Endometrial microvascular endothelial cells (primary cell): ENCODE measurements around the gene NSRP1. TPM values are rescaled to one million over a fixed set of nuclear protein-coding genes. Genes with fewer than 3 reads are reported as not detected.
"Not testable (repeated sequence)": the region's sequence is repeated elsewhere in the genome, so short reads cannot be mapped to it uniquely, and the experiment has no call there.

Experiments used
- in situ Hi-C: cut with HindIII; loops from 2 replicates; pipeline ENCODE4 v1.10.0; 2017; ENCODE audit warnings: low sequenced_read_pairs, low pct_unique_long_range_greater_than_20kb; ENCODE audit errors: inconsistent ontology term
- total RNA-seq: library from RNA; depleted of rRNA; stranded (reverse); fragments of >200 nt; gene quantifications from one replicate; pipeline ENCODE4 v1.2.3, GENCODE V29; 2015; ENCODE audit errors: inconsistent ontology term

NSRP1 gene
- total RNA-seq, 1 donor from 2014 or later, result 4.3 TPM

DNA sequence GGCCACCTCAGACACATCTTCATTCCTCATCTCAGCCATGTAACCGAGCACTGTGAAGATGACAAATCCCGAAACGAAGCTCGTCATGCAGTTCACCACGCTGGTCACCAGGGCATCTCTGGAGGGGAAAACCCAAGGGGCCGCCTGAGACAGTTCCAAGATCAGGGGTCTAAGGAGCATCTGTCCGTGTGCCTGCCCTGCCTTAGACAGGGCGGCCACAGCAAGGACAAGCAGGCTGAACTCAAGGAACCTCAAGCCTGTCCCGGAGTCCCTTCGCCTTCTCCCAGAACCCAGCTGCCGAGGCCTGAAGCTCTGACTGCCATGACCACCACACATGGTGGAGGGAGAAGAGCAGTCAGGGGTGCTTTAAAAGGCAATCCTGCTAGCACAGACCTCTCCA, 96.1 kb downstream of the NSRP1 start:
- in situ Hi-C loops, result no loop called here

DNA sequence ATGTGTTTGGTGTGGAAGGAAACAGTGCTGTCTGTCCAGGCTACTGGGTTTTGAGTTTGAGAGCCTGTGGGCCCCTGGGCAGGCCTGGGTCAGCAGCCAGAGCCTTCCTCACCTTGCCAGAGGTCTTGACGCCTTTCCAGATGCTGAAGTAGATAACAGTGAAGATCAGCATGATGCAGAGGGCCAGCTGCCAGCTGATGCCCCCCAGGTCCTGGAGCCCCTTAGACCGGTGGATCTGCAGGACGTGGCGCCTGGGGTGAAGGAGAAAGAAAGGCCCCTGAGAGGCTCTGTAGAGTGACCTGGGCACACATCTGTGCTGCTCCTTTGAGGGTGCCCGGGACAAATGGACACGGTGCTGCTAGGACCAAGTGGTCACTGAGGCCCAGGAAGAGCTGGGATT, 100.4 kb downstream of the NSRP1 start:
- in situ Hi-C loops, result no loop called here

DNA sequence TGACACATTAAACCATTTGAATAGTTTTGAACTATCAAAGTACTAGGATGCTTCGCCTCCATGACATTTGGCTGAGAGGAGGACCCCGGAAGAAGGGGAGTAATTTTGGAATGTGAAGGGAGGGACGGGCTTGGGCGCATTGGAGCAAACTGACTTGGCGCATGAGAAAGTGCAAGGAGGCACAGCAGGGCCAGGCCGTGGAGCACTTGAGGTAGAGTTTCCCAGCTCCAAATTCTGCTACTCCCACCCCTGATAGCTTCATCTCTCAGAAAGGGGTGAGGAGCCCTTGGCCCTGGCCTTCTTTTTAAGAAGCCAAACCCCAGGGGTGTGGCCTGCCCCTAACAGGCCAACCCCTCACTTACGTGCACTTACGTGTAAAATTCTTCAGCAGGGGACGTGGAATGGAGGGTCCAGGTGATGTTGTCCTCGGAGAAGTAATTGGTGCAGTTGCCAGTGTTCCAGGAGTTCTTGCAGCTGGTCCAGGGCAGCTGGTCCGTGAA, 101.2 kb downstream of the NSRP1 start:
- in situ Hi-C loops, result no loop called here

DNA sequence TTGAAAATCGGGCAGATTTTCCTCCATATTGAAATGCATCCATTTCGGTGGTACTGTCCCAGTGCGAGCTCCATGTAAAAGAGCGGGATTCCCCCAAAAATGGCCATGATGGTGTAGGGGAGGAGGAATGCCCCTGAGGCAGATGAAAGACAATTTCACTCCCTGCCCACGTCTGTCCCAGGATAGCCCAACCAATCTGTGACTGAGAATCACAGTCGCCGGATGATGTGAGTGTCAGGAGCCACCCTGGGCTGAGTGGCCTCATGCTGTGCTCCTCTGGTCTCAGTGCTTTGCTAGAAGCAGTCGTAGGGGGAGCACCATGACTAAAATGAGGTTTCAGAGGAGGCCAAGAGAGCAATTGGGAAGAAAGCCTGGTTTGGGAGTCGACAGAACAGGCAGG, 102.2 kb downstream of the NSRP1 start:
- in situ Hi-C loops, result no loop called here

DNA sequence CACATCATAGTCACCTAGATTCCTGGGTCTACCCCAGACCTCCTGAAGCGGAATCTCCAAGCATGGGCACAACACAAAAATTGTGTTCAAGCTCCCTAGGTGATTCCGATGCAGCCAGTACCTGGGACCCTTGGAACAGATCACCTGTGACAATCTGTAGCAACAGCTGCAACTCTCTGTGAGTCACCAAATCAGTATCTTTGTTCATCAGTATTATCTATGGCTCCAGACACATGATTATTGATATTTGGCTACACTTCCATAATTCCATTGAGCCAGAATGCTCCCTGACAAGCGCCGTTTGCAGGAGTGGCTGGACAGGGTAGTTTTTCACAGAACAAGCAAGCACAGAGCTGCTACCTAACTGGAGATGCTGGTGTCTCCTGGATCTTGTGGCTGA, 102.7 kb downstream of the NSRP1 start:
- in situ Hi-C loops, result no loop called here

DNA sequence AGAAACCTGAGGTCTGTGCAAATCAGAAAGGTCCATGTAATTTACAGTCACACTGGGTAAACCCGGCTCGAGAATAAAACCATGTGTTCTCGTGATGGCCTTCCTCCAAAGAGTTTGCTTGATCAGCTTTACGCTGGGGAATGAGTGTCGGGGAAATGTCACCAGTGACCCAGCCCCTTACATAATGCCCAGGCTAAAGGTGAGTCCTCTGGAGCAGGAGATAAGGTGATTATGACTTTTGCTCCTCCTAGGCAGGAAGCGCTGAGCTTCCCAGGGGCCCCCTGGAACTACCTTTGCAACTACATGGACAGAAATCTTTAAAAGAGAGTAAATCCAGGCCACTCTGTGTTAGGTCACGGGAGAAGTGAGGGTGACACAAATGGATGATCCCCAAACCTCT, 103.2 kb downstream of the NSRP1 start:
- in situ Hi-C loops, result no loop called here

DNA sequence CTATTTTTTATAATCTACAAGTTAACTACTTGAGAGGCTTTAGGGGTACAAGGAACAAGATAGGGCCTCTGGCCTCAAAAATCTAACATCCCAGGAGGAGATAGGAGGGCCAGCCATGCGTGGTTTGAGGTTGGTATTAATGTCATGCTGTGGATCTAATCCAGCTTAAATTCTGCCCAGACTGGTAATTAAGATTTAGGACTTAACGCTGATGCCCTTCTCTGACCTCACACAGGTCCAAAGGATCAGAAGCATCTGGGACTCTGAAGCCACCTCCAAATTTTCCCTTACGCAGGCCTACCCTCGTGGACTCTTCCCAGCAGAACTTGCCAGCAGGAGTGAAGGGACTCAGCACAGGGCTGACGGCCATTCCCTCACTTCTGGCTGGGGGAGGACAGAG, 103.8 kb downstream of the NSRP1 start:
- in situ Hi-C loops, result no loop called here

DNA sequence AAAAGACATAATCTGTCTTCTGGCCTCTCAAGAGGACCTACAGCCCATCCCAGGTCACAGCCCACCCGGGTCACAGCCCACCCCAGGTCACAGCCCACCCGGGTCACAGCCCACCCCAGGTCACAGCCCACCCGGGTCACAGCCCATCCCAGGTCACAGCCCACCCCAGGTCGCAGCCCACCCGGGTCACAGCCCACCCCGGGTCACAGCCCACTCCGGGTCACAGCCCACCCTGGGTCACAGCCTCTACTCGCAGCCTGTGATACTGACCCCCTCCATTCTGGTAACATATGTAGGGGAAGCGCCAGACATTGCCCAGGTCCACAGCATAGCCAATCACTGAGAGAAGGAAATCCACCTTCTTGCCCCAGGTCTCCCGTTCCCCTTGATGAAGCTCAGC, 104.7 kb downstream of the NSRP1 start:
- in situ Hi-C loops, result no loop called here

DNA sequence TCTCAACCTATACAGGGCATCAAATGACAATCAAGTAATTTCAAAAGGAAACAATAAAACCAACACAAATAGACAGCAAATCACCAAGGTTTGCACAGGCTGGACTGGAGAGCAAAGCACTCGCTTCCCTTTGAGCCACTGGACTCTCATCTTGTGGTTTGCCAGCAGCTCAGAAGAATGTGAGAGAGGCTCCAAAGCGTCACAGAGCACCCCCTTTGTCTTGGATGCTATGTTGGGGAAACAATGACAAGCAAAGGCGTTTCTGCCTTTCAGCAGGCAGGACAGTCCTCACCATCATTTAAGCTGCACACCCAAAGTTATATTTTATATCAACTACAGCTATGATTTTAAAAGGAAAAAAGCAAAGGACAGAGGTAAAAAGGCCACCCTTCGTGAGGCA, 105.6 kb downstream of the NSRP1 start:
- in situ Hi-C loops, result no loop called here

DNA sequence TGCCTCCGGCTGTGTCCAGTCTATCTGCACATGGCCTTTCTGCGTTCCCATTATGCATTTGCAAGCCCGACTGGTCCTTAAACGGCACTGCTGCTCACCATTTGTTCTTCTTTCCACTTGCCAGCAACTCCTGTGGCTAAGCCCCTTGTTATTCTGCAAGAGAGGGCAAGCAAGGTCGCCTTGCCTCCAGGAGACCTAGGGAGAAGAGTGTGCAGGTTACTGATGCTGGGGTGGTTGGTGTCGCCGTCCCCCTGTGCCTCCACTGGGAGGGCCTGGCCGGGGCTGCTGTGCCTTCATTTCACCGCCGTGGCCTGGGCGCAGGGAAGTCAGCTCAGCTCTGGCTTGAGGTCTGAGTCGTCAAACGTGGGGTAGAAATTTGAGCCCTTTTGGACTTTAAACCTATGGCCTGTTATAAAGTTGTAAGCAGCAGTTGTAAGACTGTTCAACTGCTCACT, 106.1 kb downstream of the NSRP1 start:
- in situ Hi-C loops, result no loop called here

DNA sequence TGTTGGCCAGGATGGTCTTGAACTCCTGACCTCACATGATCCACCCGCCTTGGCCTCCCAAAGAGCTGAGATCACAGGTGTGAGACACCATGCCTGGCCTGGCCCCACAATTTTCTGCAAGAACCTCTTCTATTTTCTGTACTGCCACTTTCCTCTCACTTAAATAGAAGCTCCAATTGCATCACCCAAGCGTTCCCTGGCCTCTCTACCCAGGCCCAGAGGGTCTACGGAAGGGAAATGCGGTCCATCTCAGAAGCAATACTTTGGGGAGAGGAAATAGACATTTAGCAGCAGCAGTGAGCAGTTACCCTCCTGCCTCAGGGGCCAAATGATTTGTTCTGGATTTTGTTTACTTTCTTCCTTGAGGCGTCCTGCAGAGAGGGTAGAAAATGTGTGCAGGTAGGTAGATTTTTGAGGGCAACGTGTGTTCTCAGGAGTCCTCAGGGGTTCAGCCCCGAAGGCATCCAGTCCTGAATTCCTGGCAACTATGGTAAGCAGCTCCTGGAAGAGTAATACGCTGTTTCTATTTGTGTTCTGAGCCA, 107.9 kb downstream of the NSRP1 start:
- in situ Hi-C loops, result no loop called here

DNA sequence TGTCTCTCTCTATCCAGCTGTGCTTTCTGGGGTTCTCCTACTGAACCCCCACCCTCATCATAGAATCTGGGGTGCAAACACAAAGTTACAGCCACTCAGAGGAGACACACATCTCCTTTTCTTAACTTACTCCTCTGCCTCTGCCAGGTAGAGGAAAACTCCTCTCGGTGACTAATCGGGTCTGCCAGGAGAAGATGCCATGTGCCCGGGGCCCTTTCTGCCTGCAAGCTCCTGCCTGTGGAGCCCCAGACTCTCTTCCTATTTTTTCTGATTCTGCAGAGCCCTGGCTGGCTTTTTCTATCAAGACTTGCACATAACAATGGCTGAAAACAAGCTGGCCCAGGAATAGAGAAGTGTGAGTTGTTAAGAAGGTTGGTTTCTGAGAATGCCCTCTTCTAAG, 108.5 kb downstream of the NSRP1 start:
- in situ Hi-C loops, result no loop called here

DNA sequence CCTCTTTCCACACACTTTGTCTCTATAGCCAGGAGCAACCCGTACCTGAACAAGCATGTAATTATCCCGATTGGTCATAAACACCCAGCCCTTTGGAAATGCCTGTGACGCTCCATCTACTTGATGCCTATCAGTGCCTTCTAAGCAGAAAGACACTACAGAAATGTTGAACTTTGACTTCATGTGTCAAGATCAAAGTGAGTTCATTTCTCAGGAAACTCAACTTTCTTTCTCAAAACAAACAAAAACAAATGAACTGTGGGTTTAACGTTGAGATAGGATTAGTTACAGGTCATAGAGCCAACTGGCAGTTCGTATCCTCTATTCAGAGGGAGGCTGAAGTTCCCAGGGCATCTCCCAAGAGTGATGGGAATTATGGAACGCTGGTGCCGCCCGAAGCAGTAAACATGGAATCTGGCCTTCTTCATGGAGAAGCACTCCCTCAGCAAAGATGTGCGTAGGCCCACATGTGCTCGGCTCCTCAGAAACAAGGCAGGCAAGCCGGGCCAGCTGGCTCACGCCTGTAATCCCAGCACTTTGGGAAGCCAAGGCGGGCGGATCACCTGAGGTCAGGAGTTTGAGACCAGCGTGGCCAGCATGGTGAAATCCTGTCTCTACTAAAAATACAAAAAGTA, 109.4 kb downstream of the NSRP1 start:
- in situ Hi-C loops, result no loop called here

DNA sequence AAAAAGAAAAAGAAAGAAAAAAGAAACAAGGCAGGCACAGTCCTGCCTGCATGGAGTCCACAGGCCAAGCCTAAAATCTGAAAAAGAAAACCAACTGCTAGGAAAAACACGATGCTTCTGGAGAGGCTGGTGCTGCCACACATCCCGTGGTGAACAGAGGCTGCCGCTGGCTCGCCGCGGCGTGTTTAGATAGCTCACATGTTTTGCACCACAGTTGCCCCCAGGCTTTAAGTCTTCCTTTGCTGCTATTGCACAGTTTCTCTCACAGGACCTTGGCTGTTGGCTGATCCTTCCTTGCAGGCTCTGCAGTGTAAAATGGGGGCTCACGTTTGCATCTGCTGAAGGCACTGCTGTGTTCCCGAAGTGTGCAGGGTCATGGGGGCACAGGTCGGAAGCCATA, 110.3 kb downstream of the NSRP1 start:
- in situ Hi-C loops, result no loop called here

DNA sequence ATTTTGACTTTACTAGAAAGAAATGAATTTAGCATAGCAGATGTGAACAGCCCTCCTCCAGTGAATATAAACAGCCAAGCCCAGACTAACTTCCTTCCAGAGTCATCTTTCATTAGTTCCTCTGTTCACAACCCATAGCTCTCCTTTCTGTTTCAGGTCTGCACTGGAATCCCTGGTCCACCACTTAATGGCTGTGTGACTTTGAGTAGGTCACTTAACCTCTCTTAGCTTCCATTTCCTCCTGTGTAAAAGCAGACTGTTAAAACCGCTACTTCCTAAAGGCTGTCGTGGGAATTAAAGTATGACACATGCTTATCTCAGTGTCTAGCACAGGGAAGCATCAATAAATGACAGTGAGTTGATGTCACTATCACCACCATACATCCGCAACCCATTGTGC, 111.4 kb downstream of the NSRP1 start:
- in situ Hi-C loops, result no loop called here

DNA sequence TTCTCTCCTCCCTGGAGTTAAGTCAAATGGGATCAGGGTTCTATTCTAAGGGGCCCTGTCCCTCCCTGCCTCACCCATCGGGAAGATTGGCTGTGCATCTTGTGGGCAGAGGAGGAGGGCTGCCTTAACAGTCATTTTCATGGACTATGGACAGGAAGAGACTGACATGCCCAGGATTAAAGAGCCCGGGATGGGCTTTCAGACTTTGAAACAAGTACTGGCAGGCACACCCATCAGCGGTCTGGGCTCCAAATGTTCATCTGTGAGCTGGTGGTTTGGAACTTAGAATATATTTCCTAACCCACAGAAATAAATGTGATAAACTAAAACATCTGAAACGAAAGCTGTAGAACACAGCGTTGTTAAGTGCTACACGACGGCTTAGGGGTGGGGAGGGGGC, 112.4 kb downstream of the NSRP1 start:
- in situ Hi-C loops, result no loop called here

DNA sequence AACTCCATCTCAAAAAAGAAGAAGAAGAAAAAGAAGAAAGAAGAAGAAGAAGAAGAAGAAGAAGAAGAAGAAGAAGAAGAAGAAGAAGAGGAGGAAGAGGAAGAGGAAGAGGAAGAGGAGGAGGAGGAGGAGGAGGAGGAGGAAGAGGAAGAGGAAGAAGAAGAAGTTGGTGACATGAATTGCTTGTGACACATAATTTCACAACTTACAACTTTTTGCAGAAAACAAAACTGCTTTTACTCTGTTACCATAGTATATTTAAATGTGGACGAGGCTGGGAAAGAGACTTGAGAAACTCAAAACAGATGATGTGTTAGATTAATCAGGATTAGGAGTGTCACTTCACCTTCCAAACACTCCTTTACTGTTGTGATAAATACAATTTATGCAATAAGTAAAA, 113.4 kb downstream of the NSRP1 start:
- in situ Hi-C loops, result not testable (repeated sequence)

DNA sequence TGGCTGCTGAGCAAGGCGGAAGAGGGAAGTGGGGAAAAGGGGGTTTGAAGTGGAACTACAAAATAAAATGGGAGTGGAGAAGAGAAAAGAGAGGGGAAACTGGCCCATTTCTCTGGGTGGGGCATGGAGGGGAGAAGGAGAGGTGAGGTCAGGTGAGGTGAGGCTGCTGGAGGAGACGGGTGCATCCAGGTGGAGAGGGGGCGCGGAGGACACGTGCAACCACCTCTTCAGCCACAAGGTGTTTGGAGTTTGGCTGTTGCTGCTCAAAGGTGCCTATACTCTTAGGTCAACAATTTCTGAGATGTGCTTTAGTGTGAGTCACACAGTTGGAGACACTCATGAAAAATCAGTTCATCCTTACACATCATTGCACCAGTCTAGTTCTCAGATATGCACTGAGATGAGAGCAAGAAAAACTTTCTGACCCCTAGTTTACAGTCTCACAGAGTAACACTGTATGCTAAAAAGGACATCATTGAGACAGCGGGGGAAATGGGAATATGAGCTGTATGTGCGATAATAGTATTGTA, 114.0 kb downstream of the NSRP1 start:
- in situ Hi-C loops, result no loop called here

DNA sequence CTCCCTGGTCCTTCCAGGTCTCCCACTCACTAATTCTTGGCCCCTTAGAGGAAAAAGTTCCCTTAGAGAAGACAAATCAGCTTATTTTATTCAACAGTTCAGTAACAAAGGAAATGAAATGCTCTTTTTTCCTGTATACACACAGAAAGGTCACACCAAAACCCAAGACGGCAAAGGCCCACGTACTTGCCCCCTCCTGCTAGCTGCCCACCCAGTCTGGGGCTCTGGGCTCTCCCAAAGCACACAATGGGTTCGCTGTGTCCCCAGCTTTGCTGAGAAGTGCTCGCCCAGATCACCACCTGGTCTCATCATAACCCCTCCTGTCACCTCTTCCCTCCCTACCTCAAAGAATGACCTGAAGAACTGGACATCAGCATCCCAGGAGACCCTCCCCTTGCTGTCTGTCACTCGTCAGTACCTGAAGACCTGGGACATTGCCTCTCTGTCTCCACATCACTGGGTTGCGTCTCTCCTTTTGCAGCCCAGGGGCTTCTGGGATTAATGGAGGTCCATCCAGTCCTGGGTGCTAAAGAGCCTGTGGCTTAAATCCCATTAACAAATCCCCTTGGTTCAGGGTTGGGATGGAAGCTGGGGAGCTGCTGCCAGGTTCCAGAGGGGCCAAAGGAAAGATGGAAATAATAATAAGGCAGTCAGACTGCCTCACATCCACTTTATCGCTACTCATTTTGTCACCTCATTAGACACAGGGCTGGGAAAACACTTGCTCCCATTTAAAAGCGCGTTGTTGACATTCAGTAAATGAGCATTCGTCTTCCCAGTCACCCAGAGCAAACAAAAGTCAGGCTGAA, 115.6 kb downstream of the NSRP1 start:
- in situ Hi-C loops, result no loop called here
